ENCODE data around the gene WDR54.
"Not testable (repeated sequence)": the region's sequence is repeated elsewhere in the genome, so short reads cannot be mapped to it uniquely, and the experiment has no call there.

Gene WDR54

DNA sequence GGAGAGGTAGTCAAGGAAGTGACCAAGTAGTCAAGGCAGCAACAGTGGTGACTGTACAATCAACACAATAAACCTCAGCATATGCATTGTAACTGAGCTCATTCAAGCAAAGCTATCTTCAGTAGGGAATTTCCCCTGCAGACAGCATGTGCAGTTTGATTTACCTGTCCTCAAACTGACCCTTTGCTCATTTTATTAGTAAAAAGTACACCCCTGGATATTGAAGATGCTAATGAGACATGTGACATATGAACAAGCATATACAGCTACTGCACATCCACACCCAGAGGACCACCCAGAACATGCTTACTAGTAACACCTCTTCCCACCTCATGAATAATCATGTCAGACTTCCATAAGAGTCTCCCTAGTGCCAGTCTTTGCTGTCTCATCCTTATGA lies 15.5 kb upstream of the WDR54 start:
- no peak for DNase-seq (ENCODE audit: low read depth in 2 of 2)

GRCh38 chr2:74407682-74408081 lies 13.8 kb upstream of the WDR54 start:
- DNase-seq (ENCODE audit: low read depth in 2 of 2) = no peak

DNA sequence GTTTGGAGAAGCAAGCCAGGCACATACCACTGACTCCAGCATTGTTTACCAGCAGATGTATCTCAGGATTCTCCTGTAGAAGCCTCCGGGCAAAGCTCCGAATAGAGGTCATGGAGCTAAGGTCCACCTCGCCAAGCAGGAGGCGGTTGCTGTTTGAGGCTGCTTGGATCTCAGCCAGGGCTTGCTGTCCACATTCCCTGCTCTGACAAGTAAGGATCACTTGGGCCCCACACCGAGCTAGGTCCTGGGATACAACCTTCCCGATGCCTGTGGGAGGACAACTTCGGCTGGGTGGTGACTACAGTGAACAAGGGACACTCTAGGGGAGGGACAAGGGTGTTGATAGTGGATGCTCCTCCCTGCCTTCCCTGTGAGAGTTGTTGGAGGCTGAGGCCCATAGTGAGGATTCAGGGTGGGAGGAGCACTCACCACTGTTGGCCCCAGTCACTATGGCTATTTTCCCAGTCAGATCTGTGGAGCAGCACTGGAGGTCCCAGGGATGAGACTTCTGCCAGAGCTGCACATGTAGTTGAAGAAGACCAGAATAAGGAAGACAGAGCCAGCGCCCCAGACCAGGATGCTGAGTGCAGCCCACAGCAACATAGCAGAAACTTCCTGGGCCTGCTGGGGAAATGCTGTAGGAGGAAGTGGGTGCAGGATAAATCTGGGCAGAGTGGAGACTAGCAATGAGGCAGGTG lies 8.4 kb upstream of the WDR54 start:
- no peak for DNase-seq (ENCODE audit: low read depth in 2 of 2)

GRCh38 chr2:74414441-74414840 lies 7.1 kb upstream of the WDR54 start:
- DNase-seq (ENCODE audit: low read depth in 2 of 2) = no peak

GRCh38 chr2:74414881-74415761 lies 6.4 kb upstream of the WDR54 start:
- DNase-seq (ENCODE audit: low read depth in 2 of 2) = no peak

- DNase-seq (ENCODE audit: low read depth in 2 of 2) = no peak
Measured at GRCh38 chr2:74415762-74416395, 5.7 kb upstream of the WDR54 start.

- DNase-seq (ENCODE audit: low read depth in 2 of 2) = no peak
Measured at GRCh38 chr2:74416778-74417177, 4.8 kb upstream of the WDR54 start.

DNA sequence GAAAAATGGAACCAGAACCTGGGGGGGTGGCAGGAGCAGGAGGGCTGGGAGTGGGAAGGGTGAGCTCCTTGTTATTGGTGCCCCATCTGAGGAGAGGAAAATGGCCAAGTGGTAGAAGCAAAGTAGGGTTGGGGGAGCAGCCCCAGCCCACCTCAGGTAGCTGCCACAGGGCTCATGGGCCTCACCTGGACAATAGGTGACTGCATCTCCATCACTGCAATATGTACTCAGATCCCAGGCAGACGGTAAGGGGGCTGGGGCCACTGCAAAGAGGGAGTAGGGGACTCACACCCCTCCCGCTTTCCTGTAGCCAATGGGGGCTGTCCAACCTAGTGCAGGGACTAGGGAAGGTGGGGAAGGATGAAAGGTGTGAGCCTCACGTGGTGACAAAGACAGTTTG lies 4.3 kb upstream of the WDR54 start:
- DNase-seq (ENCODE audit: low read depth in 2 of 2) = no peak

- no peak for DNase-seq (ENCODE audit: low read depth in 2 of 2)
Measured at GRCh38 chr2:74417763-74418162, 3.8 kb upstream of the WDR54 start.

- no peak for DNase-seq (ENCODE audit: low read depth in 2 of 2)
Measured at GRCh38 chr2:74418312-74418711, 3.2 kb upstream of the WDR54 start.

DNA sequence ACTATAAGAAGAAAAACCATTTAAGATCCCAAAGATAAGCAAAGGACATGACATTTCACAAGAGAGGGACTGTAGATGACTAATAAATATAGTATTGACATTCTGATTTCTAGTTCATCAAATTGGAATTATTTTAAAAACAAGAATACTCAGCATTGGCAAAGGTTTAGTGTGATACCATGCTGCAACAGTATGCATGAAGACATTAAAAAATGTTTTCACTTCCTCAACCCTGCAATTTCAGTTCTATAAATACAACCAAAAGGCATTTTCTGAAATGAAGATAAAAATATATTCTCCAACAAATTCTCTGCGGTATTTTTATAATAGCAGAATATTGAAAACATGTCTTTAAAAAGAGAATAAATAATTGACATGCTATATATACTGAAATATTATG lies 2.2 kb upstream of the WDR54 start:
- no peak for DNase-seq (ENCODE audit: low read depth in 2 of 2)

- no peak for DNase-seq (ENCODE audit: low read depth in 2 of 2)
Measured at GRCh38 chr2:74420006-74420405, 1.5 kb upstream of the WDR54 start.

- DNase-seq (ENCODE audit: low read depth in 2 of 2) = not testable (repeated sequence)
Measured at GRCh38 chr2:74420443-74421103, 957 bp upstream of the WDR54 start.

DNA sequence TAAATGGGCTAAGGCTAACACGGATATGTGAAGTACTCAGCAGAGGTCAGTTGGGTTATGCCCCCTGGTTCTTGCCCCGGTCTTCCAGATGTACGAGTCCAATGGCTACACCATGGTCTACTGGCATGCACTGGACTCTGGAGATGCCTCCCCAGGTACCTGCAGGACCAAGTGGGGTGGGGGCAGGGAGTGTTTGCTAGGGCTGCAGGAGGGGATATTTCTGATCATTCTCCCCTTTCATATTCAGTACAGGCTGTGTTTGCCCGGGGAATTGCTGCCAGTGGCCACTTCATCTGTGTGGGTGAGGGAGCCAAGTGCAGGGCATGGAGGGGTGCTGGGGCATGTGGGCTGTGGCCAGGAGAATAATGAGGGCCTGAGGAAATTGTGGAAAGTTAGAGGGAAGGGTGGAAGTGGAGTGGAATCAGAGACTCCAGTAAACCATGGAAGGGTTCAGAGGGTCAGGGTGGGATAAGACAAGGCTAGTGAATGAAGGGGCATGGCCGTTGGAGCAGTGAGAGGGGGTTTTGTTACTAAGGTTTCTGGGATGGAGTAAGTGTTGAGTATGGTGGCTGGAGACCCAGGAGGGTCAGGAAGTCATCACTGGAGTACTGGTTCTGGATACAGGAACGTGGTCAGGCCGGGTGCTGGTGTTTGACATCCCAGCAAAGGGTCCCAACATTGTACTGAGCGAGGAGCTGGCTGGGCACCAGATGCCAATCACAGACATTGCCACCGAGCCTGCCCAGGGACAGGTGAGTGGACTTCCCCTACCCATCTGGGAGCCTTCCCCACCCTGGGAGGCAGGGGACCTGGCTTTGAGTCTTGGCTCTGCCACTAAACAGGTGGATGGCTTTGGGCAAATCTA lies 1.9 kb downstream of the WDR54 start:
- no peak for DNase-seq (ENCODE audit: low read depth in 2 of 2)

DNA sequence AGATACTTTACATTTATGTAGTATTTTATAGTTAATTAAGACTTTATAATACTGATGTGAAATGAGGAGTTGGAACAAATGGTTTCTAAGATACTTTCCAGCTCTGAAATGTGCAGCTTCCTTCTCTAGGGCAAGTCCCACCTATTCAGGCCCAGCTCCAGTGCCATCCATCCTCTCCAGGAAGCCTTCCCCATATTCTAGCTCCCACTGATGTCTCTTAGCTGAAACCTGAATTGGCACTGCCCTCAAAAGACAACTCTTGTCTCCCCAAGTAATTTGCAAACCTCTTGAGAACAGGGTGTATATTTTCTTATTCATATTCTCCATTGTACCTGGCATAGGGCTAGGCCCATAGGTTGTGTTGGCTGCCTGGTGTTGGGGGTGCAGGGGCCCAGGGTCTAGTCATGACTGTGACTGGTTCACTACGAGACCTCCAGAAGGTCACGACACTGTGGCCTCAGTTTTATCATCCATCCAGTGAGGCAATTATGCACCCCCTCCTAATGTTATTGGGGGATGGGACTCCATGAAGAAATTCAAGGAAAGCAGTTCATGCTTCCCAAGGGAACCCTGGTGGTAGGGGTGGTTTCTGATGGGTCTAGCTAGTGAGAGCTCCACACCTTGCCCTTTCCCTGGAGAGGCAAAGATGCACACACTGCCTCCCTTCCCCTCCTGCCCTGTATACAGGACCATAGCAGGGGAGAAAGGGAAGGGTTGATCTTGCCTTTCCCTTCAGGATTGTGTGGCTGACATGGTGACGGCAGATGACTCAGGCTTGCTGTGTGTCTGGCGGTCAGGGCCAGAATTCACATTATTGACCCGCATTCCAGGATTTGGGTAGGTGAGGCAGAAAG lies 2.8 kb downstream of the WDR54 start:
- DNase-seq (ENCODE audit: low read depth in 2 of 2) = no peak

DNA sequence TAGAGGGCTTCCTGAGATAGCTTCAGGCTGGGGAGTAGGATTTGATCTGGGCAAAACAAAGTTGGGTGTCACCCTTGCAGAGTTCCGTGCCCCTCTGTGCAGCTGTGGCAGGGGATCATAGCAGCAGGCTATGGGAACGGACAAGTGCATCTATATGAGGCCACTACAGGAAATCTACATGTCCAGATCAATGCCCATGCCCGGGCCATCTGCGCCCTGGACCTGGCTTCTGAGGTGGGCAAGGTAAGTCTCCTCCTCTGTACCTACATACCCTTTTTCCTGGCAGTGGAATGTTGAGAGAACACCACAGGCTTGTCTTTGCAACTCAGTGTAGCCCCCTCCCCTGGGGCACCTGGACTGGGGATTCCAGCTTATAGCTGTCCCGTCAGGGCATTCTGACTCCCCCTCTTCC lies 3.5 kb downstream of the WDR54 start:
- DNase-seq (ENCODE audit: low read depth in 2 of 2) = no peak

- no peak for DNase-seq (ENCODE audit: low read depth in 2 of 2)
Measured at GRCh38 chr2:74425523-74425922, 4.0 kb downstream of the WDR54 start.

- no peak for DNase-seq (ENCODE audit: low read depth in 2 of 2)
Measured at GRCh38 chr2:74426181-74426758, 4.7 kb downstream of the WDR54 start.

GRCh38 chr2:74427551-74427950 lies 6.0 kb downstream of the WDR54 start:
- no peak for DNase-seq (ENCODE audit: low read depth in 2 of 2)

GRCh38 chr2:74428675-74429074 lies 7.1 kb downstream of the WDR54 start:
- no peak for DNase-seq (ENCODE audit: low read depth in 2 of 2)
